Measurements from ENCODE around the gene STXBP4.
A peak's percentile ranks its signal among the peaks of the same experiment; 100 is the strongest.
"Not testable (repeated sequence)": the region's sequence is repeated elsewhere in the genome, so short reads cannot be mapped to it uniquely, and the experiment has no call there.

The STXBP4 gene

GRCh38 chr17:55068862-55069811 lies 100.6 kb downstream of the STXBP4 start:
- H3K4me3 Mint-ChIP-seq: no peak overlapping the region
- H3K27ac Mint-ChIP-seq (ENCODE audit: low read depth): no peak overlapping the region
- H3K4me1 Mint-ChIP-seq: no peaks in the 10 kb centered on the region
- no peak for DNase-seq (ENCODE audit: low spot score in 2 of 2)
- H3K9me3 Mint-ChIP-seq: no peaks in the 10 kb centered on the region
- no peaks in the 10 kb centered on the region for H3K27me3 Mint-ChIP-seq
- no peaks in the 10 kb centered on the region for H3K36me3 Mint-ChIP-seq (ENCODE audit: insufficient read depth)
- ATAC-seq (replicated peaks; ENCODE audit: extremely low read depth, poor library complexity, severe bottlenecking): no peak

GRCh38 chr17:55069983-55070529 lies 101.5 kb downstream of the STXBP4 start:
- DNase-seq (ENCODE audit: low spot score in 2 of 2): no peak
- H3K4me1 Mint-ChIP-seq: no peaks in the 10 kb centered on the region
- ATAC-seq (replicated peaks; ENCODE audit: extremely low read depth, poor library complexity, severe bottlenecking): no peak
- no peaks in the 10 kb centered on the region for H3K27me3 Mint-ChIP-seq
- H3K27ac Mint-ChIP-seq (ENCODE audit: low read depth): no peak overlapping the region
- no peaks in the 10 kb centered on the region for H3K9me3 Mint-ChIP-seq
- H3K36me3 Mint-ChIP-seq (ENCODE audit: insufficient read depth): no peaks in the 10 kb centered on the region
- H3K4me3 Mint-ChIP-seq: no peak overlapping the region

- Mint-ChIP-seq H3K4me1 (no peaks in the 10 kb centered on the region), H3K4me3 (no peak overlapping the region), H3K27ac (ENCODE audit: low read depth) (no peak overlapping the region), H3K36me3 (ENCODE audit: insufficient read depth) (peaks cover 5% of the 10 kb centered on the region), H3K9me3 (no peaks in the 10 kb centered on the region), H3K27me3 (no peaks in the 10 kb centered on the region)
- no peak for ATAC-seq (replicated peaks; ENCODE audit: extremely low read depth, poor library complexity, severe bottlenecking)
- no peak for DNase-seq (ENCODE audit: low spot score in 2 of 2)
Observed at GRCh38 chr17:55072898-55073297, 104.3 kb downstream of the STXBP4 start.

- H3K4me1 Mint-ChIP-seq; H3K4me3 Mint-ChIP-seq; DNase-seq (ENCODE audit: low spot score in 2 of 2); ATAC-seq (replicated peaks; ENCODE audit: extremely low read depth, poor library complexity, severe bottlenecking); H3K27me3 Mint-ChIP-seq; H3K9me3 Mint-ChIP-seq; H3K36me3 Mint-ChIP-seq (ENCODE audit: insufficient read depth); H3K27ac Mint-ChIP-seq (ENCODE audit: low read depth): not testable (repeated sequence)
Observed at GRCh38 chr17:55073467-55073866, 104.9 kb downstream of the STXBP4 start.

GRCh38 chr17:55081559-55081958 lies 113.0 kb downstream of the STXBP4 start:
- H3K4me1 Mint-ChIP-seq: no peaks in the 10 kb centered on the region
- peaks cover 11% of the 10 kb centered on the region for H3K36me3 Mint-ChIP-seq (ENCODE audit: insufficient read depth)
- H3K27ac Mint-ChIP-seq (ENCODE audit: low read depth): no peak overlapping the region
- DNase-seq (ENCODE audit: low spot score in 2 of 2): no peak
- no peak for ATAC-seq (replicated peaks; ENCODE audit: extremely low read depth, poor library complexity, severe bottlenecking)
- H3K27me3 Mint-ChIP-seq: no peaks in the 10 kb centered on the region
- no peaks in the 10 kb centered on the region for H3K9me3 Mint-ChIP-seq
- no peak overlapping the region for H3K4me3 Mint-ChIP-seq

GRCh38 chr17:55086635-55087058 lies 118.1 kb downstream of the STXBP4 start:
- Mint-ChIP-seq H3K9me3 (no peaks in the 10 kb centered on the region), H3K27ac (ENCODE audit: low read depth) (no peak overlapping the region), H3K27me3 (no peaks in the 10 kb centered on the region), H3K4me1 (peaks cover 19% of the 10 kb centered on the region), H3K36me3 (ENCODE audit: insufficient read depth) (peaks cover 15% of the 10 kb centered on the region), H3K4me3 (no peak overlapping the region)
- ATAC-seq (replicated peaks; ENCODE audit: extremely low read depth, poor library complexity, severe bottlenecking) (no peak), DNase-seq (ENCODE audit: low spot score in 2 of 2) (no peak)

GRCh38 chr17:55089256-55089655 lies 120.7 kb downstream of the STXBP4 start:
- peak overlapping the region; percentile 91 for H3K27ac Mint-ChIP-seq (ENCODE audit: low read depth)
- peaks cover 19% of the 10 kb centered on the region for H3K4me1 Mint-ChIP-seq
- no peaks in the 10 kb centered on the region for H3K27me3 Mint-ChIP-seq
- no peak overlapping the region for H3K4me3 Mint-ChIP-seq
- ATAC-seq (replicated peaks; ENCODE audit: extremely low read depth, poor library complexity, severe bottlenecking) (no peak), DNase-seq (ENCODE audit: low spot score in 2 of 2) (no peak)
- H3K9me3 Mint-ChIP-seq: no peaks in the 10 kb centered on the region
- peaks cover 11% of the 10 kb centered on the region for H3K36me3 Mint-ChIP-seq (ENCODE audit: insufficient read depth)

GRCh38 chr17:55090079-55090492 lies 121.5 kb downstream of the STXBP4 start:
- ATAC-seq (replicated peaks; ENCODE audit: extremely low read depth, poor library complexity, severe bottlenecking): peak; percentile 88
- peak overlapping the region; percentile 24 for H3K4me3 Mint-ChIP-seq
- no peaks in the 10 kb centered on the region for H3K27me3 Mint-ChIP-seq
- no peaks in the 10 kb centered on the region for H3K9me3 Mint-ChIP-seq
- peak overlapping the region; percentile 91 for H3K27ac Mint-ChIP-seq (ENCODE audit: low read depth)
- peak in 1 of 2 donors; percentile 11 for DNase-seq (ENCODE audit: low spot score in 2 of 2)
- peaks cover 11% of the 10 kb centered on the region for H3K36me3 Mint-ChIP-seq (ENCODE audit: insufficient read depth)
- peaks cover 19% of the 10 kb centered on the region for H3K4me1 Mint-ChIP-seq

GRCh38 chr17:55093353-55093752 lies 124.8 kb downstream of the STXBP4 start:
- ATAC-seq (replicated peaks; ENCODE audit: extremely low read depth, poor library complexity, severe bottlenecking) (no peak), DNase-seq (ENCODE audit: low spot score in 2 of 2) (no peak)
- Mint-ChIP-seq H3K4me3 (no peak overlapping the region), H3K36me3 (ENCODE audit: insufficient read depth) (peaks cover 9% of the 10 kb centered on the region), H3K27ac (ENCODE audit: low read depth) (no peak overlapping the region), H3K27me3 (no peaks in the 10 kb centered on the region), H3K9me3 (no peaks in the 10 kb centered on the region), H3K4me1 (peaks cover 19% of the 10 kb centered on the region)

GRCh38 chr17:55098765-55099164 lies 130.2 kb downstream of the STXBP4 start:
- H3K36me3 Mint-ChIP-seq (ENCODE audit: insufficient read depth): peaks cover 4% of the 10 kb centered on the region
- no peaks in the 10 kb centered on the region for H3K27me3 Mint-ChIP-seq
- H3K4me3 Mint-ChIP-seq: no peak overlapping the region
- no peak for ATAC-seq (replicated peaks; ENCODE audit: extremely low read depth, poor library complexity, severe bottlenecking)
- no peaks in the 10 kb centered on the region for H3K4me1 Mint-ChIP-seq
- DNase-seq (ENCODE audit: low spot score in 2 of 2): no peak
- no peak overlapping the region for H3K27ac Mint-ChIP-seq (ENCODE audit: low read depth)
- peaks cover 5% of the 10 kb centered on the region for H3K9me3 Mint-ChIP-seq

- Mint-ChIP-seq H3K36me3 (ENCODE audit: insufficient read depth) (peaks cover 2% of the 10 kb centered on the region), H3K4me3 (no peak overlapping the region), H3K4me1 (no peaks in the 10 kb centered on the region), H3K9me3 (peaks cover 15% of the 10 kb centered on the region), H3K27me3 (no peaks in the 10 kb centered on the region), H3K27ac (ENCODE audit: low read depth) (no peak overlapping the region)
- no peak for ATAC-seq (replicated peaks; ENCODE audit: extremely low read depth, poor library complexity, severe bottlenecking)
- no peak for DNase-seq (ENCODE audit: low spot score in 2 of 2)
Observed at GRCh38 chr17:55110521-55110920, 142.0 kb downstream of the STXBP4 start.

GRCh38 chr17:55114283-55114682 lies 145.7 kb downstream of the STXBP4 start:
- Mint-ChIP-seq H3K27ac (ENCODE audit: low read depth) (no peak overlapping the region), H3K36me3 (ENCODE audit: insufficient read depth) (no peaks in the 10 kb centered on the region), H3K27me3 (no peaks in the 10 kb centered on the region), H3K9me3 (no peaks in the 10 kb centered on the region), H3K4me3 (no peak overlapping the region), H3K4me1 (peaks cover 5% of the 10 kb centered on the region)
- DNase-seq (ENCODE audit: low spot score in 2 of 2): no peak
- no peak for ATAC-seq (replicated peaks; ENCODE audit: extremely low read depth, poor library complexity, severe bottlenecking)

GRCh38 chr17:55116440-55116914 lies 147.9 kb downstream of the STXBP4 start:
- Mint-ChIP-seq H3K27ac (ENCODE audit: low read depth) (no peak overlapping the region), H3K27me3 (no peaks in the 10 kb centered on the region), H3K4me3 (no peak overlapping the region), H3K4me1 (peaks cover 5% of the 10 kb centered on the region), H3K36me3 (ENCODE audit: insufficient read depth) (no peaks in the 10 kb centered on the region), H3K9me3 (no peaks in the 10 kb centered on the region)
- DNase-seq (ENCODE audit: low spot score in 2 of 2) (no peak), ATAC-seq (replicated peaks; ENCODE audit: extremely low read depth, poor library complexity, severe bottlenecking) (no peak)
